Testis (tissue), 2 donors: Measurements from ENCODE around the gene PMEPA1.

Source experiments
- POLR2A ChIP-seq: fragments of 450-650 bp; IDR thresholded peaks from one replicate; pipeline ENCODE4 v1.6.1; 2017; ENCODE audit warnings: antibody characterized with exemption, mild to moderate bottlenecking, moderate library complexity
- TF ChIP-seq, protein P1 (sequence below), 3 experiments: fragments of 450-650 bp in 2 of 3; fragments of 200-600 bp in 1 of 3; sonication (generic) in 1 of 3; IDR thresholded peaks; one replicate each; pipeline ENCODE4 v1.5.1; 2016 to 2019; ENCODE audit warnings: antibody characterized with exemption in 3 of 3, mild to moderate bottlenecking in 2 of 3, moderate library complexity in 1 of 3

DNA sequence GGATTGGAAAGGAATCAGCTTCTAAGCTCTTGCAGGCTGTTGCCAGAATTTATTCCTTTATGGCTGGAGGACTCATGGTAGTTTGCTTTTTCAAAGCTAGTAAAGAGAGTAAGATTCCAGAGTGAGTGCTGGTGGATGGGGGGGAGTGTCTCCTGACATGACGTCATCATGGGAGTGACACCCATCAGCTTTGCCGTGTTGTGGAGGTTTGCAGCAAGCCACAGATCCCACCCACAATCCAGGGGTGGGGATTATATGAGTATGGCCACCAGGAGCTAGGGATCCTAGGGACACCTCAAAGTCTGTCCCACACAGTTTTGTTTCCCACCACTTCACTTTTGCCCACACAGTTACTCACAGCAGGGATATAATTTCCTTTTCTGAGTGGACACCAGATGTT is 28.7 kb upstream of the PMEPA1 start:
- no peak for TF ChIP-seq POLR2A
- TF ChIP-seq, protein P1, sequence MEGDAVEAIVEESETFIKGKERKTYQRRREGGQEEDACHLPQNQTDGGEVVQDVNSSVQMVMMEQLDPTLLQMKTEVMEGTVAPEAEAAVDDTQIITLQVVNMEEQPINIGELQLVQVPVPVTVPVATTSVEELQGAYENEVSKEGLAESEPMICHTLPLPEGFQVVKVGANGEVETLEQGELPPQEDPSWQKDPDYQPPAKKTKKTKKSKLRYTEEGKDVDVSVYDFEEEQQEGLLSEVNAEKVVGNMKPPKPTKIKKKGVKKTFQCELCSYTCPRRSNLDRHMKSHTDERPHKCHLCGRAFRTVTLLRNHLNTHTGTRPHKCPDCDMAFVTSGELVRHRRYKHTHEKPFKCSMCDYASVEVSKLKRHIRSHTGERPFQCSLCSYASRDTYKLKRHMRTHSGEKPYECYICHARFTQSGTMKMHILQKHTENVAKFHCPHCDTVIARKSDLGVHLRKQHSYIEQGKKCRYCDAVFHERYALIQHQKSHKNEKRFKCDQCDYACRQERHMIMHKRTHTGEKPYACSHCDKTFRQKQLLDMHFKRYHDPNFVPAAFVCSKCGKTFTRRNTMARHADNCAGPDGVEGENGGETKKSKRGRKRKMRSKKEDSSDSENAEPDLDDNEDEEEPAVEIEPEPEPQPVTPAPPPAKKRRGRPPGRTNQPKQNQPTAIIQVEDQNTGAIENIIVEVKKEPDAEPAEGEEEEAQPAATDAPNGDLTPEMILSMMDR (IDR thresholded peaks at IDR 0.05): no peak
